OCI-LY3 (cell line): Measurements from ENCODE around the gene SLC28A1.

ENCODE experiments used
- CTCF ChIP-seq: fragments of 200-600, 300-600 bp; sonication (generic); IDR thresholded peaks from 2 replicates; pipeline ENCODE4 v1.5.1; 2014; ENCODE audit warnings: antibody characterized with exemption, low read length, low read depth
- EZH2phosphoT487 ChIP-seq: fragments of 200-600 bp; shearing (Covaris generic); IDR thresholded peaks from 2 replicates; pipeline ENCODE4 v1.6.1; 2018; ENCODE audit warnings: antibody characterized with exemption, mixed run types, low read depth

DNA sequence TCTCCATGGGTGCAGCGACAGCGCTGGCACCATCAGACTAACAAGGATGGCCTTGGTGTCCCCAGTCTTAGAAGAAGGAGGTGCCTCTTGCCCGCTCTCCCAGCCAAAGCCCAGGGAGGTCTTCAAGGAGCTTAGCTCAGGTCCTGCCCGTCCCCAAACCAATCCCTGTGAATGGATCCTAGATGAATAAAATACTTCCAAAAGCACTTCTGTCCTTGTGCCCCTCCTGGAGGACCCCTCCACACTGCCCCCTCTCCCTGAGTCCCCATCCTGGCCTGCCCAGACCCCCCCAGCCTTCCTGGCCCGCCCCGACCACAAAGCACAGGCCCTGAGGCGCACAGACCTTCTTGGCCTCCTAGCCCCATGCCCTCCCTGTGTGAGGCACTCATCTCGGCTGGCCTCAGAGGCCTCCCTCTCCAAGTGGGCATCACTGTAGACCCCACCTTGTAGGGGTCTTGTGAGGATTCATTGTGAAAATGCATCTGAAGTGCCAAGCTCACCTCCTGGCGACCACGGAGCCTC, 8.4 kb downstream of the SLC28A1 start:
- TF ChIP-seq CTCF (no peak), EZH2phosphoT487 (no peak)
